ENCODE measurements around the gene TARP.
A peak's percentile ranks its signal among the peaks of the same experiment; 100 is the strongest.

TARP gene

DNA sequence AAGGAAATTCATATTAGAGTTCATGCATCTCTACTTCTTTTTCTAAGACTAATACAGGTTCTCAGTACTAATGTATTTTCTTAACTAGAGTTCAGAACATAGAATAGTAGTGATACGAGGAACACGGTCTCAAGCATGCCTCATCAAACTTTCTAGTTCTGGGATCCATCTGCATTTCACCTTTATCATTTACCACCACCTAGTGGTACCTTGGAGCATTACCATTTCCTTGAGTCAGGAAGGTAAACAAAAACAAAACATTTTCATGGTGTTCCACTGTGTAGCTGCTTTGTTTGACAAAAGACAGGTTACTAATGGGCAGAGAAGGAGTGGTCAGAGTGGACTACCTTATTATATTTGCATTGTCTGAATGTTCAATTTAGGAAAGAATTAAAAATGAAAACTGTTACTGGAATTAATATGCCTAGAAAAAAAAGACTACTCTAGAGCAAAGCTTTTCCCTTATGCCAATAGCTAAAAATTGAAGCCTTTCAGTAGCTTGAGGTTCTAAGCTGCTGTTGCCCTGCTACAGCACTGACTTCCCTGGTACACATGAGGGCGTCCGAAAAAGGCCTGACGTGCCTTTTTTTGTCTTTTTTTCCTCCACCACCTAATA, 50.8 kb downstream of the TARP start:
- peaks cover 17 to 38% of the 10 kb centered on the region in 2 donors for H3K36me3 ChIP-seq (ENCODE audit: control insufficient read depth in 2 of 2, insufficient read depth in 2 of 2, low read length in 1 of 2)
- DNase-seq (ENCODE audit: low read depth in 6 of 9, low spot score in 9 of 9) = peak; percentile 24 to 90 (median 73)
- 66% methylated on average over 5 of the region's 5 CpGs for WGBS

GRCh38 chr7:38220452-38220851, 53.0 kb downstream of the TARP start:
- peaks cover 23 to 45% of the 10 kb centered on the region in 2 donors for H3K36me3 ChIP-seq (ENCODE audit: control insufficient read depth in 2 of 2, insufficient read depth in 2 of 2, low read length in 1 of 2)
- no peak overlapping the region for H3K27ac ChIP-seq (ENCODE audit: low read depth in 1 of 2, low read length in 1 of 2)
- H3K9me3 ChIP-seq (ENCODE audit: control insufficient read depth in 2 of 2, insufficient read depth in 1 of 2, low read length in 1 of 2) = no peaks in the 10 kb centered on the region
- DNase-seq (ENCODE audit: low read depth in 6 of 9, low spot score in 9 of 9) = no peak
- no peak overlapping the region for H3K4me3 ChIP-seq (ENCODE audit: low read length in 2 of 2)
- H3K27me3 ChIP-seq (ENCODE audit: control insufficient read depth in 2 of 2, insufficient read depth in 1 of 2, low read length in 1 of 2) = no peaks in the 10 kb centered on the region
- 90% methylated on average over 3 of the region's 3 CpGs for WGBS
- H3K4me1 ChIP-seq (ENCODE audit: control insufficient read depth in 2 of 2, insufficient read depth in 2 of 2, low read length in 2 of 2) = peaks cover 0 to 20% of the 10 kb centered on the region in 2 donors

More for the DNA sequence above, 50.8 kb downstream of the TARP start:
- peak overlapping the region in 1 of 2 donors; percentile 62 for H3K27ac ChIP-seq (ENCODE audit: low read depth in 1 of 2, low read length in 1 of 2)
- H3K4me3 ChIP-seq (ENCODE audit: low read length in 2 of 2) = no peak overlapping the region
- no peaks in the 10 kb centered on the region for H3K27me3 ChIP-seq (ENCODE audit: control insufficient read depth in 2 of 2, insufficient read depth in 1 of 2, low read length in 1 of 2)
- no peaks in the 10 kb centered on the region for H3K9me3 ChIP-seq (ENCODE audit: control insufficient read depth in 2 of 2, insufficient read depth in 1 of 2, low read length in 1 of 2)
- H3K4me1 ChIP-seq (ENCODE audit: control insufficient read depth in 2 of 2, insufficient read depth in 2 of 2, low read length in 2 of 2) = peaks cover 0 to 11% of the 10 kb centered on the region in 2 donors

DNA sequence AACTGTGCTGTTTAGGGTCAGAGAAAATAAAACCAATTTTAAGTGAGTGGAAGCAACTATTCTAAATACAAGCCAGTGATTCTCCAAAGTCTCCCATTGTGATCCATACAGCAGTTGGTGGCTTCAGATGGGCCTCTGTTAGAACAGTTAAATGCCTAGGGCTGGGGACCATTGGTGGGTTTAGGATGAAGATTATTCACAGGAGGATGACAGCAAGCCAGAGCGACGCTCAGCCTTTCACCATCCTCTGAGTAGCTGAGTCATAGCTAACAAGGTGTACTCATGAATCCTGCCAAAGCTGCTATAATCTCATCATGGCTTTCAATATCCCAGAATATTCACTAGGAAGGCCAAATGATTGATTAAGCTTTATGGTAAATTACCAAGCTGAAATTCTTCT, 55.8 kb downstream of the TARP start:
- Histone ChIP-seq H3K4me3 (ENCODE audit: low read length in 2 of 2) (no peak overlapping the region), H3K9me3 (ENCODE audit: control insufficient read depth in 2 of 2, insufficient read depth in 1 of 2, low read length in 1 of 2) (no peaks in the 10 kb centered on the region), H3K4me1 (ENCODE audit: control insufficient read depth in 2 of 2, insufficient read depth in 2 of 2, low read length in 2 of 2) (peaks cover 0 to 17% of the 10 kb centered on the region in 2 donors), H3K27me3 (ENCODE audit: control insufficient read depth in 2 of 2, insufficient read depth in 1 of 2, low read length in 1 of 2) (no peaks in the 10 kb centered on the region), H3K36me3 (ENCODE audit: control insufficient read depth in 2 of 2, insufficient read depth in 2 of 2, low read length in 1 of 2) (peaks cover 23 to 45% of the 10 kb centered on the region in 2 donors), H3K27ac (ENCODE audit: low read depth in 1 of 2, low read length in 1 of 2) (no peak overlapping the region)
- no peak for DNase-seq (ENCODE audit: low read depth in 6 of 9, low spot score in 9 of 9)
- WGBS = 82% methylated on average over 2 of the region's 2 CpGs

DNA sequence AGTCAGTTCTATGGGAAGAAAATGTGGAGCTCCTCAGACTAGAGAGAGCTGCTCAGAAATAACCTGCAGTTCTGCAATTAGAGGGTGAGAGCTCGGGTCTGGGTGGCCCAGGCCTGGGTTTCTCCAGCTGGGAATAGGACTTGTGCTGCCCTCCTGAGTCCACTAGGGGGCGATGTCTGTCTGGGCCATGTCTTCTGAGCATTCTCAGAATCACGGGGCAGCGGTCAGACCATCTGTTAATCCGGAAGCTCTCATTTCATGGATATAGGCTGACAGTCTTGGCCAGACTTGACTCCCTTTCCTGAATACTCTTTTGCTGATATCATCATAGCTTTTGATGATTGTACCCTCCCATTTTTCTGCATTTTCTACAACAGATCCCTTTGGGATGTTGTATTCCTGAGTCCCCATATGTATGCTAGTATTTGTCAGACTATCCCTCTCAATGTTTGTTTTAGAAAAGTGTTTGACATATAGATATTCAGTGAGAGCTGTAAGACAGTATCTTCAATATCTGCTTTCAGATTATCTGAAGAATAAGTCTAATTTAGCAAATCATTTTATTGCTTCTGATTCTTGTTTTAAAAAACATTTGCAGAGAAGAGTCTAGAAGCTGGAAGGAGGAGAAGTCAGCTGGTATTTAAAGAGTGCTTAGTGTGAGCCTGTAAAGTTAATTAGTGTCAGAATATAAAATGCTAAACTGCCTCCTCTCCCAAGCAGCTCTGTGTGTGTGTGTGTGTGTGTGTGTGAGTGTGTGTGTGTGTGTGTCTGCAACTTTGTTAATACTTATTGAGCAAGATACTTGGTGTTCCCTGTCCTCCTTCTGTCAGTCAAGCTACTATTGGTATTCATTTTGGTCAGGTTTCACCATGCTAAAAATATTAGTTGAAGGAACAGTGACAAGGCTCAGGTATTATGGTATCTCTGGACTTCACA, 57.4 kb downstream of the TARP start:
- Histone ChIP-seq H3K9me3 (ENCODE audit: control insufficient read depth in 2 of 2, insufficient read depth in 1 of 2, low read length in 1 of 2) (no peaks in the 10 kb centered on the region), H3K36me3 (ENCODE audit: control insufficient read depth in 2 of 2, insufficient read depth in 2 of 2, low read length in 1 of 2) (peaks cover 18 to 36% of the 10 kb centered on the region in 2 donors), H3K4me1 (ENCODE audit: control insufficient read depth in 2 of 2, insufficient read depth in 2 of 2, low read length in 2 of 2) (peaks cover 0 to 16% of the 10 kb centered on the region in 2 donors), H3K27ac (ENCODE audit: low read depth in 1 of 2, low read length in 1 of 2) (peak overlapping the region in 1 of 2 donors; percentile 21), H3K4me3 (ENCODE audit: low read length in 2 of 2) (no peak overlapping the region), H3K27me3 (ENCODE audit: control insufficient read depth in 2 of 2, insufficient read depth in 1 of 2, low read length in 1 of 2) (no peaks in the 10 kb centered on the region)
- peak; percentile 52 to 87 (median 77) for DNase-seq (ENCODE audit: low read depth in 6 of 9, low spot score in 9 of 9)
- 4% methylated on average over 5 of the region's 5 CpGs for WGBS

- no peaks in the 10 kb centered on the region for H3K9me3 ChIP-seq (ENCODE audit: control insufficient read depth in 2 of 2, insufficient read depth in 1 of 2, low read length in 1 of 2)
- DNase-seq (ENCODE audit: low read depth in 6 of 9, low spot score in 9 of 9) = no peak
- no peak overlapping the region for H3K27ac ChIP-seq (ENCODE audit: low read depth in 1 of 2, low read length in 1 of 2)
- WGBS = 96% methylated on average over 1 of the region's 1 CpG
- peaks cover 0 to 16% of the 10 kb centered on the region in 2 donors for H3K4me1 ChIP-seq (ENCODE audit: control insufficient read depth in 2 of 2, insufficient read depth in 2 of 2, low read length in 2 of 2)
- H3K4me3 ChIP-seq (ENCODE audit: low read length in 2 of 2) = no peak overlapping the region
- H3K36me3 ChIP-seq (ENCODE audit: control insufficient read depth in 2 of 2, insufficient read depth in 2 of 2, low read length in 1 of 2) = peaks cover 17 to 29% of the 10 kb centered on the region in 2 donors
- no peaks in the 10 kb centered on the region for H3K27me3 ChIP-seq (ENCODE audit: control insufficient read depth in 2 of 2, insufficient read depth in 1 of 2, low read length in 1 of 2)
These were observed 58.3 kb downstream of the TARP start for GRCh38 chr7:38215115-38215514.

DNA sequence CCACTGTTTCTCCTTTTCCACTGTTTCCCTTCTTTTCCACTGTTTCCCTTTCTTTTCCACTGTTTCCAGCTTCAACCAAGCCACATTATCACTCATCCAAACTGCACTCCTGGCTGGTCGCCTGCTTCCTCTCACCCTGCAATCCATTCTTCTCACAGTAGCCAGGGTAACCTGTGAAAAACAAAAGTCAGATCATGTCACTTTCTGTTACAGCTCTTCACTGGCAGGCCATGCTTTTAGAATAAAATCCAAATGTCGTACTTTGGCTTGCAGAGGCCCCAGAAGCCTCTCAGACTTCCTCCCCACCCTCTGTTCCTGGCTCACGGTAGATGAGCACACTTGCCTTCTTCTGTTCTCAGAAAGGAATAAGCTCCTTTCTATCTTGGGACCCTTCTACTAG, 61.5 kb downstream of the TARP start:
- Histone ChIP-seq H3K4me1 (ENCODE audit: control insufficient read depth in 2 of 2, insufficient read depth in 2 of 2, low read length in 2 of 2) (peaks cover 0 to 12% of the 10 kb centered on the region in 2 donors), H3K27ac (ENCODE audit: low read depth in 1 of 2, low read length in 1 of 2) (peak overlapping the region; percentile 2 to 11), H3K9me3 (ENCODE audit: control insufficient read depth in 2 of 2, insufficient read depth in 1 of 2, low read length in 1 of 2) (no peaks in the 10 kb centered on the region), H3K36me3 (ENCODE audit: control insufficient read depth in 2 of 2, insufficient read depth in 2 of 2, low read length in 1 of 2) (peaks cover 4 to 17% of the 10 kb centered on the region in 2 donors), H3K27me3 (ENCODE audit: control insufficient read depth in 2 of 2, insufficient read depth in 1 of 2, low read length in 1 of 2) (no peaks in the 10 kb centered on the region), H3K4me3 (ENCODE audit: low read length in 2 of 2) (no peak overlapping the region)
- WGBS = 50% methylated on average over 3 of the region's 3 CpGs
- DNase-seq (ENCODE audit: low read depth in 6 of 9, low spot score in 9 of 9) = peak in 1 of 9 donors; percentile 26

DNA sequence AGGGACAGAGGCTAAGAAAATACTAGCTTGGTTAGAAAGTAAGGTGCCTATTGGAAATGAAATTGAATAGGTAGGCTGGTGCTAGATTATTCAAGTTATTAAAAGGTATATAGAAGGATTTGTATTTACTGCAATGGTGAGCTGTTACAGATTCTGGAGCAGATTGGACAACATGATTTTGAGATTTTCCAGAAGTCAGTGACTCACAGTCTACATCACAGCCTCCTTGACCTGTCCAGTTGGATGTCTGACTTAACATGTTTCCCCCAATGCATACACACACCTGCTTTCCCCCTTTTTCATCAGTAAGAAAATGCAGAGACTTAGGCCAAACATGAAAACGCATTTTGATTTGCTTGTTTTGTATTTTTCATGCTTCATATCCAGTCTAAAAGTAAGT, 62.0 kb downstream of the TARP start:
- Histone ChIP-seq H3K27me3 (ENCODE audit: control insufficient read depth in 2 of 2, insufficient read depth in 1 of 2, low read length in 1 of 2) (no peaks in the 10 kb centered on the region), H3K36me3 (ENCODE audit: control insufficient read depth in 2 of 2, insufficient read depth in 2 of 2, low read length in 1 of 2) (peaks cover 3 to 15% of the 10 kb centered on the region in 2 donors), H3K9me3 (ENCODE audit: control insufficient read depth in 2 of 2, insufficient read depth in 1 of 2, low read length in 1 of 2) (no peaks in the 10 kb centered on the region), H3K4me1 (ENCODE audit: control insufficient read depth in 2 of 2, insufficient read depth in 2 of 2, low read length in 2 of 2) (peaks cover 0 to 8% of the 10 kb centered on the region in 2 donors), H3K4me3 (ENCODE audit: low read length in 2 of 2) (no peak overlapping the region), H3K27ac (ENCODE audit: low read depth in 1 of 2, low read length in 1 of 2) (no peak overlapping the region)
- no peak for DNase-seq (ENCODE audit: low read depth in 6 of 9, low spot score in 9 of 9)
- WGBS = 94% methylated on average over 1 of the region's 1 CpG

Data from thymus (tissue), 11 donors.